Lung (tissue), 12 donors: ENCODE measurements around the gene NRG3. TPM values are rescaled to one million over a fixed set of nuclear protein-coding genes. Genes with fewer than 3 reads are reported as not detected.

Experiments
- ATAC-seq: fragments of 200-7000 bp; cut with Tn5 transposase; one replicate; pipeline ENCODE4 v1.9.1; 2020; ENCODE audit warnings: moderate number of reproducible peaks; ENCODE audit not compliant: insufficient read depth, low FRiP score
- DNase-seq, 3 donors: peaks; one replicate each; pipeline ENCODE4 v3.0.0-alpha.2; 2013 to 2017
- H3K27ac ChIP-seq, 2 donors: one replicate each; pipeline ENCODE4 v1.5.1; 2013; ENCODE audit warnings: mild to moderate bottlenecking in 2 of 2, moderate library complexity in 2 of 2, control low read depth in 1 of 2, inconsistent platforms in 1 of 2, low read depth in 1 of 2, low read length in 1 of 2
- H3K27me3 ChIP-seq, 3 donors: one replicate each; pipeline ENCODE4 v1.5.1; 2013; ENCODE audit warnings: low read length in 2 of 3; ENCODE audit not compliant: control insufficient read depth in 3 of 3, insufficient read depth in 3 of 3
- H3K36me3 ChIP-seq, 4 donors: one replicate each; pipeline ENCODE4 v1.5.1; 2013; ENCODE audit warnings: low read length in 4 of 4, mild to moderate bottlenecking in 1 of 4, moderate library complexity in 1 of 4; ENCODE audit not compliant: control insufficient read depth in 4 of 4, insufficient read depth in 4 of 4
- H3K4me1 ChIP-seq, 5 donors: one replicate each; pipeline ENCODE4 v1.5.1; 2013; ENCODE audit warnings: low read length in 5 of 5, mild to moderate bottlenecking in 2 of 5, moderate library complexity in 1 of 5; ENCODE audit not compliant: control insufficient read depth in 5 of 5, insufficient read depth in 5 of 5
- H3K4me3 ChIP-seq: one replicate; pipeline ENCODE4 v1.5.1; 2013; ENCODE audit warnings: mild to moderate bottlenecking, control low read depth, moderate library complexity
- H3K9ac ChIP-seq, 2 donors: one replicate each; pipeline ENCODE4 v1.5.1; 2013; ENCODE audit warnings: low read length in 2 of 2, control low read depth in 1 of 2; ENCODE audit not compliant: insufficient read depth in 1 of 2
- H3K9me3 ChIP-seq, 4 donors: one replicate each; pipeline ENCODE4 v1.5.1; 2013; ENCODE audit warnings: low read length in 3 of 4, mild to moderate bottlenecking in 1 of 4, moderate library complexity in 1 of 4; ENCODE audit not compliant: control insufficient read depth in 4 of 4, insufficient read depth in 3 of 4
- CTCF ChIP-seq: IDR thresholded peaks from 2 replicates; pipeline ENCODE4 v1.5.1; 2012; ENCODE audit warnings: mild to moderate bottlenecking; ENCODE audit errors: control extremely low read depth, extremely low read depth
- WGBS, 2 donors: extraction: QIAGEN DNeasy Blood & Tissue Kit; methylation state at CpG; one replicate each; pipeline ENCODE4 v1.1.7; 2013; 5-methylcytosine and 5-hydroxymethylcytosine counted together
- polyA plus RNA-seq, 2 donors: library from polyadenylated mRNA; stranded (reverse); fragments of 200-250 nt; gene quantifications; one replicate each; pipeline ENCODE4 v1.2.1, GENCODE V29; 2013
- total RNA-seq, 2 donors: library from RNA; depleted of rRNA in 1 of 2; stranded (reverse); fragments of >200 nt in 1 of 2; gene quantifications; one replicate each; pipeline ENCODE4 v1.2.1, GENCODE V29; 2014 to 2021
- donor health status: control.
- donor health status: control.
- donor health status: Bipolar disorder and iron deficiency.
- donor health status: healthy.
- donor health status: DM: yes; HTN: yes; CAD: no.

The NRG3 gene
- total and polyA plus RNA-seq, 4 donors: 0.49 to 2.0 (median 0.84) TPM

GRCh38 chr10:82148764-82149163, 273.8 kb downstream of the NRG3 start:
- H3K4me3 ChIP-seq: no peak overlapping the region
- no peaks in the 10 kb centered on the region for H3K9me3 ChIP-seq
- ATAC-seq (no peak), DNase-seq (no peak)
- H3K27ac ChIP-seq: no peak overlapping the region
- WGBS, 2 donors: 52 to 64% methylated on average over 1 of the region's 1 CpG
- no peaks in the 10 kb centered on the region for H3K27me3 ChIP-seq
- H3K9ac ChIP-seq: no peak overlapping the region
- no peaks in the 10 kb centered on the region for H3K4me1 ChIP-seq
- TF ChIP-seq CTCF: no peak
- no peaks in the 10 kb centered on the region for H3K36me3 ChIP-seq

- no peak overlapping the region for H3K4me3 ChIP-seq
- H3K27me3 ChIP-seq: no peaks in the 10 kb centered on the region
- DNase-seq (no peak), ATAC-seq (no peak)
- H3K9me3 ChIP-seq: no peaks in the 10 kb centered on the region
- TF ChIP-seq CTCF: no peak
- H3K4me1 ChIP-seq: no peaks in the 10 kb centered on the region
- 44 to 48% methylated on average over 4 of the region's 4 CpGs for WGBS, 2 donors
- H3K9ac ChIP-seq: no peak overlapping the region
- H3K36me3 ChIP-seq: no peaks in the 10 kb centered on the region
- no peak overlapping the region for H3K27ac ChIP-seq
Observed at GRCh38 chr10:82149674-82150073, 274.7 kb downstream of the NRG3 start.

GRCh38 chr10:82150123-82150900, 275.3 kb downstream of the NRG3 start:
- H3K36me3 ChIP-seq: no peaks in the 10 kb centered on the region
- TF ChIP-seq CTCF: no peak
- H3K4me1 ChIP-seq: no peaks in the 10 kb centered on the region
- 59 to 62% methylated on average over 9 of the region's 9 CpGs for WGBS, 2 donors
- ATAC-seq: no peak
- H3K27ac ChIP-seq: no peak overlapping the region
- no peak overlapping the region for H3K4me3 ChIP-seq
- H3K9ac ChIP-seq: no peak overlapping the region
- DNase-seq: peak; percentile 3 to 19 (median 15)
- no peaks in the 10 kb centered on the region for H3K9me3 ChIP-seq
- H3K27me3 ChIP-seq: no peaks in the 10 kb centered on the region
